Measurements from ENCODE around the gene ATP2A1.
"Not testable (repeated sequence)": the region's sequence is repeated elsewhere in the genome, so short reads cannot be mapped to it uniquely, and the experiment has no call there.

The ATP2A1 gene

DNA sequence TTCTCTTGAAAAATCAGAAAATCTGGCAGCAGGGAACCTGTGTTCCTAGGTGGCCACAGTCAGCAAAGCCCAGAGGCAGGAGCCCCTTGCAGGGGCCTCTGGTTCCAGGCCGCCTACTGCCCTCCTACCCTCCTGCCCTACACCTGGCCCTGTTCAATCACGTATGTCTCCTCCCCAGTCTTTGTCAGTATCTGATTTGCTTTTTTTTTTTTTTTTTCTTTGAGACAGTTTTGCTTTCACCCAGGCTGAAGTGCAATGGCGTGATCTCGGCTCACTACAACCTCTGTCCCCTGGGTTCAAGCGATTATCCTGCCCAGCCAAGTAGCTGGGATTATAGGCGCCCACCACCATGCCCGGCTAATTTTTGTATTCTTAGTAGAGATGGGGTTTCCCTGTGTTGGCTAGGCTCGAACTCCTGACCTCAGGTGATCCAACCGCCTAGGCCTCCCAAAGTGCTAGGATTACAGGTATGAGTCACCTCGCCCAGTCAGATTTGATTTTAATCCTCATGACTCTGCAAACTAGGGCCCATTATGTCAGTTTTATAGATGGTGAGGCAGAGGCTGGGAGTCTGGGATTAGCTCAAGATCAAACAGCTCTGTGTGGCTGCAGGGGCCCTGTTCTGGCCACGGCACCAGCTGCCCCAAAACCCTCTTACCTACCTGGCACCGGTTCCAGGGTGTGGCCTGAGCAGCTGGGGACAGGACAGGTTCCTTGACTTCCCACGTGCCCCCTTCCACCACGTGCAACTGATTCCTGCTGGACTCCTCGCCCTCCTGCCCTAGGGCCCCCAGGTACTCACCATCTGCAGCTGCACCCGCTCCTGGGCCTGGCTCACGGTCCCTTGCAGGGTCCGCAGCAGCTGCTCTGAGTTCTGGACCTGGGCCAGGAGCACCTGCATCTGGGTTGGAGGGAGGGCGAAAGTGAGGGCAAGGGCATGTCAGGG, 32.1 kb downstream of the ATP2A1 start:
- no peak for DNase-seq (ENCODE audit: low read depth in 2 of 2)

DNA sequence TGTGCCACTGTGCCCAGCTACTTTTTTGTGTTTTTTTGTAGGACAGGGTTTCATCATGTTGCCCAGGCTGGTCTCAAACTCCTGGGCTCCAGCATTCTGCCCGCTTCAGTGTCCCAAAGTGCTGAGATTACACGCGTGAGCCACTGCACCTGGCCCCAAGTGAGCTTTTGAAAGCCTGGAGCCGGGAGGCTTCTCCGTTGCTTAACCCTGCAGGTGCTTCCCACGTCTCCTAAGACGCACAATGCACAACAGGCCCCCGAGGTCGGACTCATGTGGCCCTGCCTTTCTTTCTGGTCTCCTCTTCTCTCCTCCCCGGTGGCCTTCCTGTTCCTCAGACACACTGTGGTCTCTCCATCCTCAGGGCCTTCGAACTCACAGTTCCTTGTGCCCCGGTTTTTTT, 34.3 kb downstream of the ATP2A1 start:
- no peak for DNase-seq (ENCODE audit: low read depth in 2 of 2)

DNA sequence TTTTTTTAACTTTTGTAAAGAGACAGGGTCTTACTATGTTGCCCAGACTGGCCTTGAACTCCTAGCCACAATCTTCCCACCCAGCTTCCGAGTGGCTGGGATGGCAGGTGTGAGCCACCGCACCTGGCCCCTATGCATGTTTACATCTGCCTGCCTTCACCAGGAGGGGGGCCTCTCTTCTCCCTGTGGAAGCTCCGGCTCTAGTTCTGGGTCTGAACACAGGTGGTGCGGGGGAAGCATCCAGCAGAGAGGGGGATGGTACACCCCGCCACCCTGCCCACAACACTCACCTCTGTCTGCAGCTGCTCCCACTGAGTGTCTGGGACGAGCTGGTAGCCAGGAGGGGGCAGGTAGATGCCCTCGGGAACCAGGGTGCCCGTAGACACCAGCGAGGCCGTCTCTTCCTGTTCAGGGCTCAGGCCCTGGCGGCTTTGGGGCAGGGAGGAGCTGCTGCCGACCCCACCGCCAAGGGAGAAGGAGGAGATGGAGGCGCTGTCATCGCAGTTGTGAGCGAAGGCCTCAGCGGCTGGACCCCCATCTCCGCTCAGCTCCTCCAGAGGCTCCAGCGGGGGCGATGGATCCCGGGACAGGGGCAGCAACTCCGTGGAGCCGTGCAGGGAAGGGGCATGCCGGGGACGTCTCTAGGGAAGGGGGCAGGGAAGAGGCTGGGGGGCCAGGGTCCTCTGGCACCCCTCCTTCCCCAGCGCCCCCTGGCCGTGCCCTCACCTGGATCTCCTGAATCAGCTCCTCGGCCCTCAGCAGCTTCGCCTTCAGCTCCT, 35.8 kb downstream of the ATP2A1 start:
- no peak for DNase-seq (ENCODE audit: low read depth in 2 of 2)

DNA sequence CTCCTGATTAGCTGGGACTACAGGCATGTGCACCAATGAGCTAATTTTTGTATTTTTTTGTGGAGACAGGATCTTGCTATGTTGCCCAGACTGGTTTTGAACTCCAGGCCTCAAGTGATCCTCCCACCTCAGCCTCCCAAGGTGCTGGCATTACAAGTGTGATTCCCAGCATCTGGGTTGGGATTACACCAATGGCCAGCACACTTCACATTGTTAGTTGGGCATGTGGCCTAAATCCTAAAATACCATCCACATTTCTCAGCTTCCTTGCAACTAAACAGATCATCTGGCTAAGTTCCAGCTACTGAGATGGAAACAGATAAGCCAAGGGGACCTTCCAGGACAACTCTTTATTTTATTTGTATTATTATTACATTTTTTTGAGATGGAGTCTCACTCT, 36.9 kb downstream of the ATP2A1 start:
- no peak for DNase-seq (ENCODE audit: low read depth in 2 of 2)

DNA sequence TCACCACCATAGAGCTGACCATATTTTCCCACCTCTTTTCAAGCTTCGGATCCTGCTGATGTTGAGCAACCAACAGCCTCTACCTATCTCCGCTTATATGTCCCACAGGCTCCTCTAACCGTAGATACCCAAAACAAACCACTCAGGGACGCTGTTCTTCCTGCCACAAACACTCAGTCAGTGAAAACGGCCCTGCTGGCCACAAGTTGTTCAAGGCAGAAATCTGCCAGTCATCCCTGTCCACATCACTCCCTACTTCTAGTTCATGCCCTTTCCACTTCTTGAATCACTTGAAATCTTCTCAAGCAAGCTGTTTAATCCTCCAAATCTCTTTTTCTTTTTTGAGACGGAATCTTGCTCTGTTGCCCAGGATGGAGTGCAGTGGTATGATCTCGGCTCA, 38.8 kb downstream of the ATP2A1 start:
- DNase-seq (ENCODE audit: low read depth in 2 of 2), result no peak

- DNase-seq (ENCODE audit: low read depth in 2 of 2), result no peak
Observed at GRCh38 chr16:28918698-28919097, 40.4 kb downstream of the ATP2A1 start.

DNA sequence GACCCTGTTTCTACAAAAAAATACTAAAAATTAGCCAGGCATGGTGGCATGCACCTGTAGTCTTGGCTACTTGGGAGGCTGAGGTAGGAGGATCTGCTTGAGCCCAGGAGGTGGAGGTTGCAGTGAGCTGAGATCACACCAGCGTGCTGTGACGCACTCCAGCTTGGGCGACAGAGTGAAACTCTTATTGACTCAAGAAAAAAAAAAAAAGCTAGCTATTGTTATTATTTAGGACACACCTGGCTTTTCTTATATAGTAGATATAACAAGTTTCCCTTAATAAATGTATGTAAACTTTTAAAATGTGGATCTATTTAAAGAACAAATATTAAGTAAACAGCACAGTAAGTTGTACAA, 44.9 kb downstream of the ATP2A1 start:
- no peak for DNase-seq (ENCODE audit: low read depth in 2 of 2)

GRCh38 chr16:28923652-28924398, 45.5 kb downstream of the ATP2A1 start:
- no peak for DNase-seq (ENCODE audit: low read depth in 2 of 2)

- no peak for DNase-seq (ENCODE audit: low read depth in 2 of 2)
Observed at GRCh38 chr16:28924399-28924761, 46.1 kb downstream of the ATP2A1 start.

DNA sequence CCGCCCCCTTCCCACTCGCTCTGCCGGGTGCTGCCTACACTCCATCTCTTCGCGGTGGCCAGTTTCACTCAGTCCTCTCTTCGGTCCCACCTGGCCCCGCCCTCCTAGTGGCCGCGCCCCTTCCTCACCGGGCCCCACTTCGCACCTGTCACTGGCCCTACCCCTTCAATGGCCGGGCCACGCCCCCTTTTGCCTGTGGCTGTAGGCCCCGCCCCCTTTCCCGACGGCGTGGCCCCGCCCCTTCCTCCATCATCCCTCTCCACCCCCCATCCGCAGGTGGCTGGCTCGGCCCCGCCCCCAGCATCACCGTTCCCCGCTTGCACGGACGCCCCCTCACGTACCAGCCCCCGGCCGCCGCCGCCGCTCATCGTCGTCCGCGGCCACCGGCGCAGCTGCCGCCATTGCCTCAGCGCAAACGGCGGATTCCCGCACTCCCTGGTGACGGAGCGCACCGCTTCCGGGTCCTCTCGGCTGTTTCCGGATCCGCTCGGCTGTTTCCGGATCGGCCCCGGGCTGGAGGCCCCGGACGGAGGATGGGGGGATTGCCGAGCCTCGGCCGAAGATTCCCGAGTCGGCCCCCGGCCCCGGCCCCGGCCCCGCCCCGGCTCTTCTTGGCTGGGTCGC, 46.6 kb downstream of the ATP2A1 start, which contains the start of gene RABEP2:
Gene RABEP2 (minus strand): TSS at position 477 of the 624 bp plus-strand sequence. CDS start 75 bp downstream, at position 402.
- DNase-seq (ENCODE audit: low read depth in 2 of 2), result peak; percentile 82 to 87

- peak; percentile 58 to 63 for DNase-seq (ENCODE audit: low read depth in 2 of 2)
Observed at GRCh38 chr16:28925386-28926228, 47.3 kb downstream of the ATP2A1 start.

DNA sequence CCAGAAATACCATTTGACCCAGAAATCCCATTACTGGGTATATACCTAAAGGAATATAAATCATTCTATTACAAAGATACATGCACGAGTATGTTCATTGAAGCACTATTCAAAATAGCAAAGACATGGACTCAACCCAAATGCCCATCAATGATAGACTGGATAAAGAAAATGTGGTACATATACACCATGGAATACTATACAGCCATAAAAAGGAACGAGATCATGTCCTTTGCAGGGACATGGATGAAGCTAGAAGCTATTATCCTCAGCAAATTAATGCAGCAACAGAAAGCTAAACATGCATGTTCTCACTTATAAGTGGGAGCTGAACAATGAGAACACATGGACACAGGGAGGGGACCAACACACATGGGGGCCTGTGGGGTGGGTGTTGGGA, 48.0 kb downstream of the ATP2A1 start:
- not testable (repeated sequence) for DNase-seq (ENCODE audit: low read depth in 2 of 2)

- DNase-seq (ENCODE audit: low read depth in 2 of 2), result no peak
Observed at GRCh38 chr16:28927815-28928214, 49.5 kb downstream of the ATP2A1 start.

DNA sequence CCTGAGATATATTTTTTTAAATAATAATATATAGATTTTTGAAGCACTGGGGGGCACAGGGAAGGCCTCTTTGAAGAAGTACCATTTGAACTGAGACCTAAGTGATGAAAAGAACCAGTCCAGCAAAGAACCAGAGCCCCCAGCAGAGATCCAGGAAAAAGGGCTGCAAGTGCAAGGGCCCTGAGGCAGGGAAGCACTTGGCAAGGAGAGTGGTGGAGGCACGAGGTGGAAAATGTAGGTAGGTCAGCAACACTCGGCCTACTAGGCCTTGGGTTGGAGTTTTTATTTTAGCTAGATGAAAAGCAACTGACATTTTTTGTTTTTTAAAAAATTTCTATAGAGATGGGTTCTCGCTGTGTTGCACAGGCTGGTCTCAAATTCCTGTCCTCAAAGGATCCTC, 51.9 kb downstream of the ATP2A1 start:
- no peak for DNase-seq (ENCODE audit: low read depth in 2 of 2)

DNA sequence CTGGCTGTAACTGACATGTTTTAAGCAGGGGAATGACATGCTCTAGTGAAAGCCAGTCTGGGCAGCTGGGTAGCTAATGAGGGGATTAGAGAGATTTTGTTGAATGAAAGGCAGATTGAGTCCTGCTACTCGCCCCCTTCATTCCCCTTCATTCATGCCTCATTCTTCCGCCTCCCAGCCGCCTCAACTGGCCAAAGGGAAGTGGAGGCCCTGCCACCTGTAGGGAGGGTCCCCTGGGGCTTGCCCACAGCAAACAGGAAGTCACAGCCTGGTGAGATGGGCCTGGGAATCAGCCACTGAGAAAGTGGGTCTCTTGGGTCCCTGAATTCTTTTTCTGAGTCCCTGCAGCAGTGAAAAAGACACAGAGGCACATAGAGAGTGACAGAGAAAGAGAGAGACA, 52.4 kb downstream of the ATP2A1 start:
- no peak for DNase-seq (ENCODE audit: low read depth in 2 of 2)

DNA sequence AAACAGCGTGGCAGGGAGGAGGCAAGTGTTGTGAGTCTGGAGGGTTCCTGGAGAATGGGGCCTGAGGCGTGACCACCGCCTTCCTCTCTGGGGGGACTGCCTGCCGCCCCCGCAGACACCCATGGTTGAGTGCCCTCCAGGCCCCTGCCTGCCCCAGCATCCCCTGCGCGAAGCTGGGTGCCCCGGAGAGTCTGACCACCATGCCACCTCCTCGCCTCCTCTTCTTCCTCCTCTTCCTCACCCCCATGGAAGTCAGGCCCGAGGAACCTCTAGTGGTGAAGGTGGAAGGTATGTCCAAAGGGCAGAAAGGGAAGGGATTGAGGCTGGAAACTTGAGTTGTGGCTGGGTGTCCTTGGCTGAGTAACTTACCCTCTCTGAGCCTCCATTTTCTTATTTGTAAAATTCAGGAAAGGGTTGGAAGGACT, 53.5 kb downstream of the ATP2A1 start, which contains the start of gene CD19:
Gene CD19 (plus strand): TSS at position 171 of the 425 bp plus-strand sequence. CDS start 30 bp downstream, at position 201.
- DNase-seq (ENCODE audit: low read depth in 2 of 2), result no peak

- no peak for DNase-seq (ENCODE audit: low read depth in 2 of 2)
Observed at GRCh38 chr16:28932339-28933141, 54.3 kb downstream of the ATP2A1 start.

DNA sequence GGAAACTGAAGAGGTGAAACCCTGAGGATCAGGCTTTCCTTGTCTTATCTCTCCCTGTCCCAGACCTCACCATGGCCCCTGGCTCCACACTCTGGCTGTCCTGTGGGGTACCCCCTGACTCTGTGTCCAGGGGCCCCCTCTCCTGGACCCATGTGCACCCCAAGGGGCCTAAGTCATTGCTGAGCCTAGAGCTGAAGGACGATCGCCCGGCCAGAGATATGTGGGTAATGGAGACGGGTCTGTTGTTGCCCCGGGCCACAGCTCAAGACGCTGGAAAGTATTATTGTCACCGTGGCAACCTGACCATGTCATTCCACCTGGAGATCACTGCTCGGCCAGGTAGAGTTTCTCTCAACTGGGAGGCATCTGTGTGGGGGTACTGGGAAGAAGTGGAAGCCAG, 54.9 kb downstream of the ATP2A1 start:
- DNase-seq (ENCODE audit: low read depth in 2 of 2), result no peak

- no peak for DNase-seq (ENCODE audit: low read depth in 2 of 2)
Observed at GRCh38 chr16:28935346-28935745, 57.1 kb downstream of the ATP2A1 start.
